ENCODE data around the gene HNRNPUL2.
A peak's percentile ranks its signal among the peaks of the same experiment; 100 is the strongest.

The HNRNPUL2 gene

DNA sequence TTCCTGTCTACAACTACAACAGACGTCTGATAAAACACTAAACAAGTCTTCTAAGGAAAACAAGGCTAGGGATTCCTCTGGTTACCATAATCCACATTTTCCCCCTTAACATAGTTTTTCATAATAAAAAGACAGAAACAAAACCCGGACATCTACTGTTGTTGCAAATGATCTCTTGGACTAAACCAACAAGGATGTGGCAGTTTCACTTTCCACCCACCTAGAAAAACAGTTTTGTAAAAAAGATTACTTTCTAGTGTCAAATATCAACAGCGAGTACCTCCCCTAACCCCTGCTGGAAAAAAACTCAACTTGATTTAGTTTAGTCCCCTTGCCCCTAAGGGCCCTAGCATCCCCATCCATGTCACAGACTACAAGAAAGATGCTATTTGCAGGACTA lies 14.4 kb downstream of the HNRNPUL2 start:
- TF ChIP-seq ZFX (IDR thresholded peaks at IDR 0.05) (no peak), CTCF (conservative IDR thresholded peaks at IDR 0.05) (no peak)
- H3K27ac ChIP-seq: no peak overlapping the region

DNA sequence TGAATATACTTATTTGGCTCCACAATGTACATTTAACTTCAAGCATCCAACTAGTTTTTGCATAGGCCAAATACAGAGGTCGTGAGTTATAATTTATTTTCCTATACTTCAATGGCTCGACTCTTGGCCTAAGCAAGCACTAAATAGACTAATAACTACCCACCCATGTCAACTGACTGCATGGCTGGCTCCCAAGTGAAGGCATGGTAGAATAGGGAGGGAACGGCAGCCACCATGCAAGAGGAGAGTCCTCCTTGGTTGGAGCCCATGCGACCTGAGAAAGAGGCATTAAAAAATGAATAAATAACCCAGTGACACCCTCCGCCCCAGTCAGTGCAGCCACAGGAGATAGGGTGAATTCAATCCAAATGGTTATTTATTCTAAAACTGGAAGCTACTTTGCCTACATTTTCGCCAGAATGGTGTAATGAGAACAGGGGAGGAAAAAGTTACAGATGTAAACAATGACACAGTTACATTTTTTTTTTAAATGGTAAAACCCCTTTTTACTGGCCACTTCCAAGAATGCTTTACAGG lies 14.9 kb downstream of the HNRNPUL2 start:
- H3K27ac ChIP-seq: no peak overlapping the region
- TF ChIP-seq CTCF (conservative IDR thresholded peaks at IDR 0.05) (no peak), ZFX (IDR thresholded peaks at IDR 0.05) (no peak)

DNA sequence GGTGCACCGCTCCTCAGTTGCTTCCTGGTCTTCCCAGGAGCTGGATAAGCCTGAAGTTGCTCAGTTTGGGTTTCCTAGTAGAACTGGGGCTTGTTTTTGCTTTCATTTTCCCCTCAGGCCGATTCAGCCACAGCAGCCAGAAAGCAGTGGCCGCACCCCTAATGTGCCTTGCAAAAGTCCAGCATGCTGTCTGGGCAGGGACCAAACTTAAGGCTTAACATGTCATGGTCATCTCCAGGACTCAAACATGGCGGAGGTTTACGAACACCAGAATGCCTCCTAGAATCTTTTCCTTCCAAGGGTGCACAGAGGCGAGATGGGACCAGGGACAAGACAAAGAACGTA lies 17.3 kb downstream of the HNRNPUL2 start:
- no peak for TF ChIP-seq CTCF (conservative IDR thresholded peaks at IDR 0.05)
- H3K27ac ChIP-seq: peak overlapping the region; percentile 75

GRCh38 chr11:62709247-62710000 lies 17.8 kb downstream of the HNRNPUL2 start:
- peak overlapping the region; percentile 75 for H3K27ac ChIP-seq

DNA sequence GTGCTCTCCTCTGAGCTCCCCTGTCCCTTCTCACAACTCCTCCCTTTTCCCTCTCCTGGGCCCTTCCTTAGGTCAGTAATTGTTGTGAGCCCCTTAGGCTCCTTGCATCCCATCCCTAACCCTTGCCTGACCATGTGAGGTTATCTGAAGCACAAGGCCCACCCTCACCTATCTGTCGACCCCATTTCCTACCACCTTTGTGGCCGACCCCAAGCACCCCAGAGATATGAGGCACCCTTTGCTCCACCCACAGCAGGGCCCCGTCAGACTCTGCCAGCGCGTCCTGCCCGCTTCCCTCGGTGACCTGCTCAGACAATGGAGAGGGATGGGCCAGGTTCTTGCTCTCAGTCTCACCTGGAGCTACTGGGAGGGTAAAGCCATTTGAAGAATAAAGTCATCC lies 18.5 kb downstream of the HNRNPUL2 start:
- TF ChIP-seq CTCF (conservative IDR thresholded peaks at IDR 0.05) (no peak), ZFX (IDR thresholded peaks at IDR 0.05) (no peak)
- peak overlapping the region; percentile 75 for H3K27ac ChIP-seq

More at GRCh38 chr11:62709247-62710000, 17.8 kb downstream of the HNRNPUL2 start:
- TF ChIP-seq ZFX (IDR thresholded peaks at IDR 0.05) (no peak), CTCF (conservative IDR thresholded peaks at IDR 0.05) (no peak)

GRCh38 chr11:62708392-62708791 lies 18.9 kb downstream of the HNRNPUL2 start:
- peak overlapping the region; percentile 75 for H3K27ac ChIP-seq
- TF ChIP-seq ZFX (IDR thresholded peaks at IDR 0.05) (no peak), CTCF (conservative IDR thresholded peaks at IDR 0.05) (no peak)

DNA sequence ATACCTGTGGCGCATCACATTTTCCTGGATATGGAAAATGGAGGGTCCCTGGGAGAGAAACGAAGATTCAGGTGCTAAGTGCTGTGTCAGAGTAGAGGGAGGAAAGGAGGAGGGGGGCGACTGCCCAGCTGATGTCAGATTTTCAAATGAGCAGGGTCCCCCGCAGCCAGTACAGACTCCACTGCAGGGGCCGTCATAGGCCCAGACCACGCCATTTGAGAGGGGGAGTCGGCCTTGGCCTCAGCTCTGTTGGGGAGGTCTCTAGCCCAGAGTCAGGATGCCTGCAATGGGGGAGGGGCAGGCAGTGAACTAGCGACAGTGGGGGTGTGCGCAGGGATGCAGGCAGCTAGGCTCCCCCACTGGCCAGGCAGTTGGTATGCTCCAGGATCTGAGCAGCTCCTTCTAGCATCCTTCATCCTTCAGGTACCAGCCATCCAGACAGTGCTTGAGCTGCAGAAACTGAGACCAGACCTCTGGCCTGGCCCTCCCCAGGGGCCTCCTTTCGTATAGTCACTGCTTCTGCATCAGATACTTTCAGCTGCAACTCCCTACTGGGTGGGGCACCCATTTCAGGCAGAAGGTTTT lies 19.9 kb downstream of the HNRNPUL2 start, which contains the start of the genes BSCL2 and GNG3:
BSCL2 (minus strand) TSS at position 148 of the 585 bp plus-strand sequence. CDS start 229 bp downstream, outside the sequence.
GNG3 (plus strand) TSS at position 400 of the 585 bp plus-strand sequence. CDS start 620 bp downstream, outside the sequence.
- H3K27ac ChIP-seq: peak within 1 kb of the TSS; percentile 87
- no peak for TF ChIP-seq ZFX (IDR thresholded peaks at IDR 0.05)
- no peak for TF ChIP-seq CTCF (conservative IDR thresholded peaks at IDR 0.05)
